HEK293T (cell line): ENCODE measurements around the gene ART5.

ENCODE experiments used
- ARNT ChIP-seq: fragments of 450-650 bp; IDR thresholded peaks from 2 replicates; pipeline ENCODE4 v1.6.1; 2017; ENCODE audit warnings: mild to moderate bottlenecking
- BHLHE40 ChIP-seq: fragments of 450-650 bp; IDR thresholded peaks from 2 replicates; pipeline ENCODE4 v1.6.1; 2016; ENCODE audit warnings: mild to moderate bottlenecking, moderate library complexity, borderline replicate concordance
- NFRKB ChIP-seq: fragments of 450-650 bp; IDR thresholded peaks from 2 replicates; pipeline ENCODE4 v1.6.1; 2016; ENCODE audit warnings: mild to moderate bottlenecking, moderate library complexity
- PKNOX1 ChIP-seq: fragments of 450-650 bp; IDR thresholded peaks from 2 replicates; pipeline ENCODE4 v1.6.1; 2016
- SP1 ChIP-seq: fragments of 450-650 bp; IDR thresholded peaks from 2 replicates; pipeline ENCODE4 v1.6.1; 2017
- SUZ12 ChIP-seq: fragments of 450-650 bp; IDR thresholded peaks from 2 replicates; pipeline ENCODE4 v1.6.1; 2016; ENCODE audit warnings: mild to moderate bottlenecking
- ZNF384 ChIP-seq: fragments of 450-650 bp; IDR thresholded peaks from 2 replicates; pipeline ENCODE4 v1.6.1; 2016

GRCh38 chr11:3662856-3663255, 21.1 kb upstream of the ART5 start:
- TF ChIP-seq PKNOX1 (no peak), NFRKB (no peak), BHLHE40 (no peak), ZNF384 (no peak), ARNT (no peak), SUZ12 (no peak), SP1 (no peak)
